AG08396 (cell line): ENCODE measurements around the gene ATAD3A.

Source experiments
- DNase-seq: peaks from one replicate; pipeline ENCODE4 v3.0.0; 2012; ENCODE audit warnings: low spot score, mixed read lengths

The ATAD3A gene

DNA sequence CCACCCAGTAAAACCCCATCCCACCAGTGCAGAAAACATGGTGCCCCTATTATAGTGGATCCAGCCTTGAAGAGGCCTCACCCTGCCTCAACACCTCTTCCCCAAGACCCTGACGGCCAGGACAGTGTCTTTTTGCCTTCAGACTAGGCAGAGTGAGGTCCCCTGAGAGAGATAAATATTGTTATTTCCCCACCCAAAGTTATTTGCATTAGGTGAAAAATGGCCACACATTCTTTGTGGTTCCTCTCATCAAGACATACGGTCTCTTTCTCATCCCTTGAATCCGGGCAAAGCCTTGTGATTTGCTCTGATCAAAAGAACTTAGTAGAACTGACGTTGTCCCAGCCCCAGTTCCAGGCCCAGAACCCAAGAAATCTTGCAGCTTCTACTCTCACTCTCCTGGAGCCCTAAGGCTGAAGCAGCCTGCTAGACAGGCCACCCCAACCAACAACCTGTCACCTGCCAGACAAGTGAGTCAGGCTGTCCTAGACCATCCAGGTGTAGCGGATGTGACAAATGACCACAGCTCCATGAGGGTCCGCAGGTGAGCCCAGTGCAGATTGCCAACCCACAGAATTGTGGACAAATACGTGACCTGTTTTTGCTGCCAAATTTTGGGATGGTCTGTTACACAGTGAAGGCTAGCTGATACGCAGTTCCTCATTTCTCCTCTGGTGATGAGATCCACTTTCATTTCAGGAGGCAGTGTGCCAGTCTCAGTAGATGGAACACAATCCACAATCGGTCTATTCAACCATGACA lies 70.8 kb downstream of the ATAD3A start:
- DNase-seq: no peak

DNA sequence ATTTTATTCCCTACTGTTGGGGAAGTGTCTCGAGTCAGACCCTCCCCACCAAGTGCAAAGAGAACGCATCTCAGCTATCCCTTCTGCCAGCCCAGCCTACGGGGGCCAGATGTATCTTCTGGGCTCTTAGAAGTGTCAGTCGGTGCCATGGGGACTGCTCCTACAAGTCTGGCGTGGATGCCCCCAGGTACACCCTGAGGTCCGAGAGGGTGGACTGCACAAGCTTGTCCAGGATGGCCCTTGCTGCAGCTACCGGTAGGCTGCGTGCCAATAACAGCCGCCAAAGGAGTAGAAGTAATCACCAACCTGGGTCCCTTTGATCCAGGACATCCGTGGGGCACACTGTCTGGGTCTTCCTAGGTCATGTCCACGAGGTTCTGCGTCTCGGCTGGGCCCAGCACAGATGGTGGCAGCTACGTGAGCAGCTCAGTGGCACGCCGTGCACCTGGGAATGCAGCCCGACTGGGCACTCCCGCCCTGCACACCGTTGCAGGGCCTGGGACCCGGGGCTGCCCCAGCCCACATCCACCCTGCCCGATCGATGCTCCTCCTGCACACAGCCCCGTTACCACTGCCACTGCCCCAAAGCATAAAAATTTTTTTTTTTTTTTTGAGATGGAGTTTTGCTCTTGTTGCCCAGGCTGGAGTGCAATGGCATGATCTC lies 71.5 kb downstream of the ATAD3A start:
- DNase-seq: no peak
